ENCODE measurements around the gene PIK3R6. TPM values are rescaled to one million over a fixed set of nuclear protein-coding genes. Genes with fewer than 3 reads are reported as not detected.

PIK3R6 gene
- total and polyA plus RNA-seq, 8 donors = 1.6 to 4.3 (median 2.0) TPM

DNA sequence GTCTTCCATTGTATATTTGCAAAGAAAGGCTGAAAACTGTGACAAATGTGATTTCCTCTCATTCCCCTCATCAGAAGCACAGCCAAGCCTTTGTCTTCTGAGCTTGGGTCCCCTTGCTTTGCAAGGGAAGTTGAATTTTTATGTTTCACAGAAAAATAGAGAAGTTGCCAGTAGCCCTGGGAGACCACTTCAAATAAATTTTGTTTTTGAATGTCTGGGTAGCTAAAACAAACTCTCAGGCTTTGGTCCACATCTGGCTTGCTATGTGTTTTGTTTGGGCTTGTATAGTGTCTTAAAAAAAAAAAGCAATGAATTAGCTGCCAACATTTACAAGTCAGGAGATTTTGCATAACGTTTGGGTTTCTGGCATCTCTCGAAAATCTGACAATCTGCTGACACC, 24.1 kb downstream of the PIK3R6 start:
- TF ChIP-seq, protein P1, sequence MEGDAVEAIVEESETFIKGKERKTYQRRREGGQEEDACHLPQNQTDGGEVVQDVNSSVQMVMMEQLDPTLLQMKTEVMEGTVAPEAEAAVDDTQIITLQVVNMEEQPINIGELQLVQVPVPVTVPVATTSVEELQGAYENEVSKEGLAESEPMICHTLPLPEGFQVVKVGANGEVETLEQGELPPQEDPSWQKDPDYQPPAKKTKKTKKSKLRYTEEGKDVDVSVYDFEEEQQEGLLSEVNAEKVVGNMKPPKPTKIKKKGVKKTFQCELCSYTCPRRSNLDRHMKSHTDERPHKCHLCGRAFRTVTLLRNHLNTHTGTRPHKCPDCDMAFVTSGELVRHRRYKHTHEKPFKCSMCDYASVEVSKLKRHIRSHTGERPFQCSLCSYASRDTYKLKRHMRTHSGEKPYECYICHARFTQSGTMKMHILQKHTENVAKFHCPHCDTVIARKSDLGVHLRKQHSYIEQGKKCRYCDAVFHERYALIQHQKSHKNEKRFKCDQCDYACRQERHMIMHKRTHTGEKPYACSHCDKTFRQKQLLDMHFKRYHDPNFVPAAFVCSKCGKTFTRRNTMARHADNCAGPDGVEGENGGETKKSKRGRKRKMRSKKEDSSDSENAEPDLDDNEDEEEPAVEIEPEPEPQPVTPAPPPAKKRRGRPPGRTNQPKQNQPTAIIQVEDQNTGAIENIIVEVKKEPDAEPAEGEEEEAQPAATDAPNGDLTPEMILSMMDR (IDR thresholded peaks at IDR 0.05) = no peak
- Histone ChIP-seq H3K36me3 (no peaks in the 10 kb centered on the region), H3K27me3 (peaks cover 0 to 11% of the 10 kb centered on the region in 2 donors), H3K27ac (no peak overlapping the region), H3K4me1 (no peaks in the 10 kb centered on the region), H3K4me3 (no peak overlapping the region), H3K9me3 (no peaks in the 10 kb centered on the region)
- ATAC-seq (no peak), DNase-seq (no peak)
- intact Hi-C loops (cut with DNase I) = no loop called here

DNA sequence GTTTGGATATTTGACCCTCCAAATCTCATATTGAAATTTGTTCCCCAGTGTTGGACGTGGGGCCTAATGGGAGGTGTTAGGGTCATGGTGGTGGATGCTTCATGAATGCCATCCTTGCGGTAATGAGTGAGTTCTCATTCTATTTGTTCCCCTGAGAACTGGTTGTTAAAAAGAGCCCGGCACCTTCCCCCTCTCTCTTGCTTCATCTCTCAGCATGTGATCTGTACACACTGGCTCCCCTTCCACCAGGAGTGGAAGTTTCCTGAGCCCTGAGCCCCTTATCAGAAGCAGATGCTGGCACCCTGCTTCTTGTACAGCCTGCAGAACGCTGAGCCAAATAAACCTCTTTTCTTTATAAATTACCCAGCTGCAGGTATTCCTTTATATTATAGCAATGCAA, 25.6 kb downstream of the PIK3R6 start:
- ATAC-seq = no peak
- H3K4me3 ChIP-seq = no peak overlapping the region
- no peaks in the 10 kb centered on the region for H3K36me3 ChIP-seq
- TF ChIP-seq, protein P1 (IDR thresholded peaks at IDR 0.05) = no peak
- H3K9me3 ChIP-seq = no peaks in the 10 kb centered on the region
- no peak for DNase-seq
- H3K4me1 ChIP-seq = no peaks in the 10 kb centered on the region
- intact Hi-C loops (cut with DNase I) = no loop called here
- peaks cover 0 to 25% of the 10 kb centered on the region in 2 donors for H3K27me3 ChIP-seq
- no peak overlapping the region for H3K27ac ChIP-seq

DNA sequence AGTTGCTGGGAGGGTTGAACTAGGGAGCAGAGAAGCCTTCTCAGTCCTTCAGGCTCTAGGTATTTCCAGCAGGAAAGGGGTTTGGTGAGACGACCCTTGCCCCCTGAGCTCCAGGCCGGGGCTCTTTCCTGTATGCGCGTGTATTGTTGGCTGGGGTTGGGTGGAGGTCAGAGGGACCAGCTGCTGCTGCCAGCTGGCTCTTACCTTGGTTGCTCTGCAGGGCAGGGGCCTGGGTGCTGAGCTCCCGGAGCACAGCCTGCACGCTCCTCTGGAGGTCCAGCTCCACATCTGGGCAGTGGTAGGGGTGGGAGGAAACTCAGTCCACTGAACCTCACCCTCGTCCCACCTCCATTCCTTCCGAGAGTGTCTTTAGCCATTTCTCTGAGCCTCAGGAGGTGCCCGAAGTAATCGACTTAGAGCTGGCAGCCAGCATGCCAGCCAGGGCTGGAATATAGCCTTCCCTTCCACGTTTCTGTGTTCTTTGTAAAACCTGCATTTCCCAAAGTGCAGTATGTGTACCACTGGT, 28.0 kb downstream of the PIK3R6 start:
- H3K4me3 ChIP-seq = no peak overlapping the region
- no peaks in the 10 kb centered on the region for H3K9me3 ChIP-seq
- TF ChIP-seq, protein P1 (IDR thresholded peaks at IDR 0.05) = no peak
- intact Hi-C loops (cut with DNase I) = no loop called here
- DNase-seq (no peak), ATAC-seq (no peak)
- no peak overlapping the region for H3K27ac ChIP-seq
- no peaks in the 10 kb centered on the region for H3K4me1 ChIP-seq
- H3K27me3 ChIP-seq = peaks cover 0 to 48% of the 10 kb centered on the region in 2 donors
- no peaks in the 10 kb centered on the region for H3K36me3 ChIP-seq

DNA sequence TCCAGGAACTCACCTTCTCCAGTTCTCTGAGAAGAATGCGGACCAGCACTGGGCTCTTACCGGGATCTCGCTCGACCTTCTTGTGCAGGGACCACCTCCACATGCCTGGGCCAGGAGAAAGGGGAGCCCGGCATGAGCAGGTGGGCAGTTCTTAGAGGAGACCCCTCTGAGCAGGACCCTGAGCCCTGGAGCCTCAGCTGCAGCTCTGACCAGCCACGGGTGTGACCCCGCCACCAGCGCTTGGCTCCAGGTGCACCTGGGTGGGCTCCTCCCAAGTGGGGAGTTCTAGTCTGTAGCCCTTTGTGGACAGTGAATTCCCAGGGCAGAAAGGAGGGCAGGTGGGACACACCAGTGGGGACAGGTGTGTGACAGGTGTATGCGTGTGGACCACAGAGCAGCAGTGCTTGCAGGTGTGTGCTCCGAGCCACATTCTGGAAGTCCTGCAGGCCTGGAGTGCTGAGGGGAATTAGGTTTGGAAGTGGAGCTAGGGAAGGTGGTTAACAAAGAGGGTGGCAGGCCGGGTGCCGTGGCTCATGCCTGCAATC, 28.9 kb downstream of the PIK3R6 start:
- no peaks in the 10 kb centered on the region for H3K9me3 ChIP-seq
- ATAC-seq (no peak), DNase-seq (no peak)
- TF ChIP-seq, protein P1 (IDR thresholded peaks at IDR 0.05) = no peak
- H3K27me3 ChIP-seq = peaks cover 0 to 54% of the 10 kb centered on the region in 2 donors
- intact Hi-C loops (cut with DNase I) = no loop called here
- no peak overlapping the region for H3K4me3 ChIP-seq
- H3K4me1 ChIP-seq = no peaks in the 10 kb centered on the region
- no peaks in the 10 kb centered on the region for H3K36me3 ChIP-seq
- no peak overlapping the region for H3K27ac ChIP-seq

DNA sequence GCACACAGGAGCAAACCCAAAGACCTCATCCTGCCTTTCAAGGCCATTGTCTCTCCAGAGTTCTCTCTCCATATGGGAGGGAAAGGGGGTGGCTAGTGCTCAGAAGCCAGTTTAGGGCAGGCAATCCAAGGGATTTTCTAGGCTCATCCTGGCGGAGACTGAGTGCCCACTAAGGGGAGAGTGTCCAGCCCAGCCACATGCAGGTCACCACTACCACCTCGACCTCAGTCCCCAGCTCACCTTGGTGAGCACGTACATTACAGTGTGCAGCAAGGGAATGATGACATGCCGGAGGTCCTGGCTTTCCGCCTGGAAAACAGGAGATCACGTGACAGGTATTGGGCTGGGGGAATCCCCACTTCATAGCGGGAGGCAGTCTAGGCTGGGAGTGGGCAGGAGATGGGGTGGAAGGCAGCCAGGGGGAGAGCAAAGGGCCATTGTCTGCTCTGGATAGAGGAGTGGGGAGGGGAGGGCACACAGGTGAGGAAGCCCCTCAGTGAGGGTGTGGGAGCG, 29.9 kb downstream of the PIK3R6 start:
- no peaks in the 10 kb centered on the region for H3K4me1 ChIP-seq
- no peaks in the 10 kb centered on the region for H3K9me3 ChIP-seq
- TF ChIP-seq, protein P1 (IDR thresholded peaks at IDR 0.05) = no peak
- no peak overlapping the region for H3K27ac ChIP-seq
- ATAC-seq (no peak), DNase-seq (peak in 1 of 4 donors; percentile 21)
- peaks cover 0 to 64% of the 10 kb centered on the region in 2 donors for H3K27me3 ChIP-seq
- intact Hi-C loops (cut with DNase I) = no loop called here
- no peaks in the 10 kb centered on the region for H3K36me3 ChIP-seq
- no peak overlapping the region for H3K4me3 ChIP-seq

Data from left lung (tissue), 10 donors.